Measurements from ENCODE around the gene ZBP1.

The ZBP1 gene

DNA sequence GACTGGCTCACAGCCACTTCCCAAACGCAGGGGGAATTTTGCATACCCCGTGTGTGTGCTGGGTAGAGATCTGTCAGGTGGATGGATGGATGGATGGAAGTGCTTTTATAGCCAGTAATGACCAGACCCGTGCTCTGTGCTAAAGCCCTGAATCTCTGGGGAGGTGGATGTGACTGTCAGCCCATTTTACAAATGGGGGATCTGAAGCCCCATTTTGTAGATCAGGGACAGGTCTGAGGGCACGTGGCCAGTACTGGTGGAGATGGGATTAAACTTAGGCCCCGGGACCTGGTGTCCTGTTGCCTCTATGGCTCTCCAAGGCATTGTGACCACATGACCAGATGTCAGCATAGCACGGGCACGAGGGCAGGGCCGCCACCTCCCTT is 38.2 kb upstream of the ZBP1 start:
- DNase-seq (ENCODE audit: low read depth in 2 of 2): no peak

- peak; percentile 10 to 13 for DNase-seq (ENCODE audit: low read depth in 2 of 2)
These were observed 37.6 kb upstream of the ZBP1 start for GRCh38 chr20:57657535-57658446.

DNA sequence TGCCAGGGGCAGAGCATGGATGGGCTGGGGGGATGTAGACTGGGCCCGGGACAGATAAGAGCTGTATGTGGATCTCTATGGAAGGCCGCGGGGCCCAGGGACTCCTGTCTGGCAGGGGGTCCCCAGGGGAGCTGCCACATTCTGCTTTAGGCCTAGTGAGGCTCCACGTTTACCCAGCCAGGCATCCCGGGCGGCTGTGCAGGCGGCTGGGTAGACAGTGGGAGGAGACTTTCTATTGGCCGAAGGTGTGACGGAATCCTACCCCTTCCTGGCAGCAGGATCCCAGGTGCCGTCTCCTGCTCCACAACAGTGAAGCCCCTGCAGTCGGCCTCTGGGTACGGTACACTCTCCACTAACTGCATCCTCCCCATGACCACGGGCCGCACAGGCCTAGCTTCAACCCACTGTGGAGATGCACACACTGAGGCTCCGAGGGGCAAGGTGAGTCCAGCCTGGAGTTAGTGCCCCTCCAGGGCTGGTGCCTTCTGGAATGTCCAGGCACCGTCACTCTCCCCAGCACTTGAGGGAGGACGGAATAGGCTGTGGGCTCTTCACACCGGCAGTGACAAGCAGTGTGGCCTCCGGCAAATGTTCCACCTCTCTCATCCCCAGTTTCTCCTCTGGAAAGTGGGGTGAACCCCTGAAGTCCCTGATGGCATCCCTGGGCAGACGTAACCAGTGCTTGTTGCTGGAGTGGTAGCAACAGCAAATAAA is 36.8 kb upstream of the ZBP1 start:
- DNase-seq (ENCODE audit: low read depth in 2 of 2): no peak

DNA sequence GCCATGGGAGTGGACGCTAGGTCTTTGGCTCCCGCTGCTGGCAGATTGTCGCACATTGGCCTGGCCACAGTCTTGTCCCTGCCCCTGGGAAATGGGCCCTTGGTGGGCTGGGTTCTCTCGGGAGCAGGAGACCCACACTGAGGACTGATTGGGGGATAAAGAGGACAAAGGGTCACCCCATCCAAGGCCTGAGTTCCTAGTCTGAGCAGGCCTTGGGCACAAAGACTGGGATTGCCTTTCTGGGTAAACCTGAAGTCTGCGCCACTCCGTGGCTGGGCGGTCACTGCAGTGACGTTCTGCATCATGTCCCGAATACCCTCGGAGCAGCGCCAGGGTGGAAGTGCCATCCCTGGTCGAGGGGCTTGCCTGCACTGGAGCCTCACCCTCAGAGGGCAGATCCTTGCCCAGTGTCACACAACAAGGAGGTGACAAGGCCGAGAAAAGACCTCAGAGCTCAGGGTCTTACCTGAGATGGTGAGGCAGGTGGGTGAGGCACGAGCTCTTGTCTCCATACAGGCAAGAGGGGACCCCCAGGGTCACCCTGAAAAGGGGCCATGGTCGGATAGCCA is 36.1 kb upstream of the ZBP1 start:
- DNase-seq (ENCODE audit: low read depth in 2 of 2): no peak

GRCh38 chr20:57655809-57656155 is 35.6 kb upstream of the ZBP1 start:
- DNase-seq (ENCODE audit: low read depth in 2 of 2): no peak

DNA sequence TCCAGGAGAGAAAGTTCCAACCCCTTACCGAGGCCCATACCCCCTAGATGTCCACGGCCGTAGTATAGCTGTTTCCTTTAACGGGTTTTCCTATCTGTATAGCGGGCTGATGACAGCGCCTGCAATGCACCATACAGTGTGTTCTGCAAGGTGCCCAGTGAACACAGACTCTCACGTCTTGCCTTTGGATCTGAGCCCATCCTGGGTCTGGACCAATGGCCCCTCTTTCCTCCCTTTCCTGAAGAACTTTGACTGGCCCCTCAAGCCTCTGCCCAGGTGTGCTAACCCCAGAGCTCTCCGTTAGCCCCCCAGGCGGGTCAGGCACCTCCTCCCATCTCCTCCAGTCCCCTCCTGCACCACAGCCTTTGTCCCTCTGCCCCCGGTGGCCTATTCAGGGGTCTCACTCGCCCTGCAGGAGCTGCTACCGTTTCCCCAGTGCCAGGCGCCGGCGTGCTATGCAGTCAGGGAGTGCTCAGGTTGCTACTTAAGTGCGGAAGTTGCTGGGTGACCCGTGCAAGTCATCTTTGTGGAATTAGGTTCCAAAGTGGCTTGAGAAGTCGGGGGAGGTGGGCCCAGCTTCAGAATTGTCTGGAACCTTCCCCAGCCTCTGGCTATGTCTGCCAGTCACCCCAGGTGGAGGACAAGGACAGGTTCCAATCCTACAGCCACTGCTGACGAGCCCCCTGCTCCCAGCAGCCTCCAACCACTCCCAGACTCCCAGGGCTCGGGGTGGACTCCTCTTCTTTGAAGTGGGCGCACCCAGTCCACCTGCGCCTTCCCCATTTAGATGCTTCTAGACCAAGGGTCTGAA is 35.0 kb upstream of the ZBP1 start:
- no peak for DNase-seq (ENCODE audit: low read depth in 2 of 2)

GRCh38 chr20:57654363-57654997 is 34.3 kb upstream of the ZBP1 start:
- peak in 1 of 2 donors; percentile 30 for DNase-seq (ENCODE audit: low read depth in 2 of 2)

DNA sequence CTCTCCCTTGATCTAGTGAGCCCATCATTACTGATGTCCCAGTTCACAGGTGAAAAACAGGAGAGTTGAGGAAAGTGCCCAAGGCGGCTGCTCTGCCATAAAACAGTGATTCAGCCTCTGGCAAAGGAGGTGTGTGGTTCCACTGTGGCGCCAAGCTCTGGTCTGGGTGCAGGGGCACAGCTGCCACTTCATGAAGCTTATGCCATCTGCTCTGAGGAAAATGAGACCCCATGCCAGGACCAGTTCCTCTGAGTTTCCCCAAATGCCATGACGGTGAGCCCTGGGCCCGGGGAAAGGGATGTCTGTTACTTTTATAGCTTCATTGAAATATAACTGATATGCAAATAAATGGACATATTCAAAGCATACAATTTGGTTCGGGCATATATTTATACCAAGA is 33.7 kb upstream of the ZBP1 start:
- no peak for DNase-seq (ENCODE audit: low read depth in 2 of 2)

- no peak for DNase-seq (ENCODE audit: low read depth in 2 of 2)
These were observed 33.3 kb upstream of the ZBP1 start for GRCh38 chr20:57653546-57653900.

DNA sequence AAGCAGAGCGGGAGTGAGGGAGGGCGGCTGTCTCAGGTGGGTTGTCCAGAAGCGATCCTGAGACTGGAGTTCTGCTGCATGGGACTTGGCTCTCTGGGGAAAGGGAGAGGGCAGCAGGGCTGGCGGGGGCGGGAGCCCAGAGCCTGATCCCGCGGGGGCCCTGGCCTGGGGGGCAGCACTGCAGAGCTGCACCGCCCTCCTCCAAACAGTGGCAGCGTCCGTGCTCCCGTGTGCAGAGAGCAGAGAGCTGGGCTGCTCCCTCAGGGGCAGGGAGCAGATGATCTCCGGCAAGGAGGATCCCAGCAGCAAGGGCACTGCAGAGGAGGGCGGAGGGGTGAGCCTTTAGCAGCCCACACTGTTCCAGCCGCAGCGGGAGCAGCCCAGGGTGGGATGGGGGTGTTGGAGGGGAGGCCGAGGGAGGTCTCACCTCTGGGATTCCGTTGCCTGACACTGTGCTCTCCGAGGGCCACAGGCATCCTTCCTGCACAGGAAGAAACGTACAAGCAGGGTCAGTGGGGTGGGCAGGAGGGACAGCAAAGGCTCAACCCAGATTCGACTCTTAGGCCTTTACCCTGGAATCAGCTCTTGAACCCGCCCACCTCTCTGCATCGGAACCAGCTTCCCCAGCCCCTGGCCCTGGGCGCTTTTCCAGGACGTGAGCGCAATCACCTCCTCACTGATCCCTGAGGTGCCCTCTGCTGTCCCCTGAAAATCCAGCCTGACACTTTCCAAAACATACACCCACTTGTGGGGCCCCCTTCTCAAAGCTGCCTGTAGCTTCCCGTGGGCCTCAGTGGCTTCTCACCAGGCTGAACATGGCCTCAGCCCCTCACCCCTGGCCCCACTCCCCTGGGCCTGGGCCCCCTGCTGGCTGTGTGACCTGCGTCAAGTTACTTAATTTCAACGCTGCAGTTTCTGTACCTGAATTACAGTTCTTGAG is 32.6 kb upstream of the ZBP1 start:
- DNase-seq (ENCODE audit: low read depth in 2 of 2): no peak

DNA sequence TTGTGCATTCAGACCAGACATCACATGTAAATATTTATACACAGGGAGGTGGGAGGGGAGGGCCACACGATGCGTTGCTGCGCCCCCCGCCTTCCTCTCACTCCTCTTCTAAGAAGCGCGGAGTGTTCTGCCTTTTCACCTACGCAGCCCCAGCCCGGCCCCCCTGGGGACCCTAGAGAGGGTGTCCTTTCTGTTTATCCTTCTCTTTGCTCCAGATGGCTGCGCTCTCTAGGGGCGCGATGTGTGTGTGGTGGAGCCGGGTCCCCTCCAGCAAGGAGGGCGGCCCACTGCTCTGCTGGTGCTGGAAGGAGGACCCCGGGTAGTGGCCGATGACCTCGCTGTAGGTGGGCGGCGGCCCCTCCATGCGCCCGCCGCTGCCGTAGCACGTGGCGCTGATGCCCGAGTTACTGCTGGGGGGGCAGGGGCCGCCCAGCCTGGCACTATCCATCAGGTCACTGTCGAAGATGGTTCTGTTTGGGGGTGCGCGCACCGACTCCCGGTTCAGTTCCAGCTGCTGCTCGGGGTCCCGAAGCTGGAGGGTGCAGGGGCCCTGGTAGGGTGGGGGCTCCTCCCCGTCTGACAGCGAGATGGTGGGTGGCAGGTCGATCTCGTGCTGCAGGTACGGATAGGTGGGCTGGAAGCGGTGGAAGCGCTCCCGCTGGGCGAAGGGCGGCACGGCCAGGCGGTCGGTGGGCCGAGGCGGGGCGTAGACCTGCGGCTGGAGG is 31.8 kb upstream of the ZBP1 start:
- no peak for DNase-seq (ENCODE audit: low read depth in 2 of 2)

- DNase-seq (ENCODE audit: low read depth in 2 of 2): no peak
These were observed 30.7 kb upstream of the ZBP1 start for GRCh38 chr20:57650756-57651483.

- no peak for DNase-seq (ENCODE audit: low read depth in 2 of 2)
These were observed 30.0 kb upstream of the ZBP1 start for GRCh38 chr20:57650266-57650665.

DNA sequence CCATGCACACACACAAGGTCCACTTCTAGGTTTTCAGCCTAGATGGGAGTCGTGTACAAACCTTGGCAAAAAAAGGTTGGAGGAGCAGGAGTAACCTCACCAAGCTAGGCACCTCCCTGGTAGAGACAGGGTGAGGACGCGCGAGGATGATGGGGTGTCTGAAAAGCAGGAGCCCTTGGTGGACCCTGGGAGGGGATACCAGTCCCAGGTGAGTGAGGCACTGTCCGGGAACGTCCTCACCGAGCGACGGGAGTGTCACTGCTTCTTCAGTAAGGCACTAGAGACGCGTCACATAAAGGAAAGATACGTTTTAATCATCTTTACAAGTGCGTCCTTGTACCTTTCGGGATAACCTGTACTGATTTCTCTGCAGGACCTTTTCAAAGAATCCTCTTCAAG is 29.4 kb upstream of the ZBP1 start:
- no peak for DNase-seq (ENCODE audit: low read depth in 2 of 2)

- no peak for DNase-seq (ENCODE audit: low read depth in 2 of 2)
These were observed 28.8 kb upstream of the ZBP1 start for GRCh38 chr20:57648878-57649616.

GRCh38 chr20:57647933-57648785 is 27.9 kb upstream of the ZBP1 start:
- DNase-seq (ENCODE audit: low read depth in 2 of 2): no peak

All from stimulated activated CD4-positive, alpha-beta T cell treated with anti-CD3 and anti-CD28 coated beads, Interleukin-15, amount 100 ng/mL, for 48 hours (primary cell).